Measurements from ENCODE around the gene FHOD3. TPM values are rescaled to one million over a fixed set of nuclear protein-coding genes. Genes with fewer than 3 reads are reported as not detected.

FHOD3 gene
- total and polyA plus RNA-seq, 2 of the 8 experiments (the other 6 are each of a cell fraction or from before 2014, with no cell fraction given), result 9.7 to 10.5 TPM

- Histone ChIP-seq H3K4me2 (ENCODE audit: insufficient read depth in 1 of 2, low read depth in 2 of 2, low read length in 2 of 2) (no peak overlapping the region), H4K20me1 (replicated peaks in 1 of 2; ENCODE audit: control insufficient read depth in 1 of 2, insufficient read depth in 2 of 2, low read length in 2 of 2) (no peaks in the 10 kb centered on the region), H3K56ac (replicated peaks; ENCODE audit: insufficient read length, low read depth, low read length) (no peak overlapping the region), H3K27ac (ENCODE audit: low read depth, low read length) (no peak overlapping the region), H3K4me3 (ENCODE audit: extremely low read depth in 1 of 4, insufficient read depth in 2 of 4, low read depth in 3 of 4, low read length in 4 of 4) (no peak overlapping the region), H3K18ac (ENCODE audit: extremely low read depth, low read length) (no peak overlapping the region), H3K9ac (replicated peaks in 1 of 4; ENCODE audit: extremely low read depth in 1 of 4, low read depth in 3 of 4, low read length in 3 of 4) (no peak overlapping the region), H3K23ac (ENCODE audit: insufficient read length) (no peak overlapping the region), H3K27me3 (replicated peaks in 1 of 4; ENCODE audit: control insufficient read depth in 3 of 4, extremely low read depth in 1 of 4, insufficient read depth in 3 of 4, low read length in 3 of 4) (no peaks in the 10 kb centered on the region), H3K9me3 (ENCODE audit: insufficient read depth in 2 of 2, low read depth in 1 of 2, low read length in 1 of 2) (no peaks in the 10 kb centered on the region), H2AFZ (ENCODE audit: low read length) (no peak overlapping the region), H2BK15ac (ENCODE audit: low read length) (no peak overlapping the region), H2BK5ac (ENCODE audit: low read depth, low read length) (no peak overlapping the region), H3K14ac (ENCODE audit: insufficient read length) (no peak overlapping the region), H2BK120ac (replicated peaks; ENCODE audit: low read depth, low read length) (no peak overlapping the region), H3K79me2 (ENCODE audit: control insufficient read depth in 1 of 2, insufficient read depth in 2 of 2, low read length in 2 of 2) (no peaks in the 10 kb centered on the region), H2AK5ac (ENCODE audit: low read depth, low read length) (no peak overlapping the region), H4K5ac (ENCODE audit: insufficient read length, low read depth, low read length) (no peak overlapping the region), H3K23me2 (ENCODE audit: low read depth, low read length) (no peaks in the 10 kb centered on the region), H3K4ac (replicated peaks; ENCODE audit: insufficient read length, low read depth, low read length) (no peak overlapping the region), H4K91ac (replicated peaks; ENCODE audit: insufficient read length, low read length) (no peak overlapping the region), H4K8ac (ENCODE audit: extremely low read depth, insufficient read depth, low read length) (no peak overlapping the region), H3K36me3 (ENCODE audit: control insufficient read depth in 2 of 4, insufficient read depth in 4 of 4, low read length in 3 of 4) (no peaks in the 10 kb centered on the region), H2BK12ac (ENCODE audit: low read depth, low read length) (no peak overlapping the region), H3K4me1 (replicated peaks in 1 of 4; ENCODE audit: control insufficient read depth in 3 of 4, insufficient read depth in 4 of 4, low read length in 3 of 4) (peaks cover 0 to 3% (median 0%) of the 10 kb centered on the region in 4 experiments; a peak in 2 of 7 replicates), H2BK20ac (ENCODE audit: low read length) (no peak overlapping the region), H3K79me1 (ENCODE audit: low read depth, low read length) (no peaks in the 10 kb centered on the region)
- DNase-seq (ENCODE audit: low read depth in 1 of 2, low spot score in 2 of 2), result no peak
- FAIRE-seq, result no peak
- ChIA-PET POLR2A (ENCODE audit: partially characterized antibody) (no interaction called here), CTCF (ENCODE audit: partially characterized antibody) (interaction anchor here (1.0 kb wide), 1 partner anchor 12 kb away, joined by 3 read pairs; no protein-coding TSS in a partner anchor)
- 91% methylated on average over 3 of the region's 3 CpGs; no CpG with 5 or more reads in 1 of the 2 experiments for WGBS, 2 experiments (ENCODE audit: extremely low coverage in 1 of 2, insufficient coverage in 1 of 2, insufficient read length in 1 of 2, insufficient replicate concordance in 2 of 2, low coverage in 1 of 2, low lambda C conversion rate in 2 of 2, missing lambda C conversion rate in 1 of 2)
- TF ChIP-seq HDAC2 (IDR thresholded peaks at IDR 0.05; ENCODE audit: borderline replicate concordance in 1 of 2, low read depth in 2 of 2, low read length in 2 of 2) (no peak), E2F6 (IDR thresholded peaks at IDR 0.05) (no peak), YY1 (IDR thresholded peaks at IDR 0.05; ENCODE audit: low read depth, low read length) (no peak), JUND (IDR thresholded peaks at IDR 0.05; ENCODE audit: low read length) (no peak)
Observed at GRCh38 chr18:36608107-36608506, 310.6 kb downstream of the FHOD3 start.
